SU-DHL-6 (cell line): ENCODE results near the gene UFC1.

ENCODE experiments used
- H2AFZ ChIP-seq: fragments of 200-600 bp; sonication (generic); 2 replicates; pipeline ENCODE4 v1.6.1; 2014; ENCODE audit warnings: low read depth, mild to moderate bottlenecking, moderate library complexity, mixed read lengths, antibody characterized with exemption, low read length; ENCODE audit not compliant: severe bottlenecking
- H3F3A ChIP-seq: fragments of 200-600 bp; shearing (Covaris generic); 2 replicates; pipeline ENCODE4 v1.6.0; 2016; ENCODE audit warnings: antibody characterized with exemption, mild to moderate bottlenecking; ENCODE audit not compliant: insufficient read depth
- H3K27ac ChIP-seq: fragments of 200-600 bp; sonication (generic); 2 replicates; pipeline ENCODE4 v1.5.1; 2016; ENCODE audit warnings: low read depth, mild to moderate bottlenecking, low read length, moderate library complexity, mixed read lengths
- H3K27me3 ChIP-seq: fragments of 200-600 bp; sonication (generic), shearing (Covaris generic); 2 replicates; pipeline ENCODE4 v1.6.0; 2014; ENCODE audit warnings: mild to moderate bottlenecking, low read length
- H3K36me3 ChIP-seq: fragments of 200-600 bp; sonication (generic); 2 replicates; pipeline ENCODE4 v1.6.1; 2014; ENCODE audit warnings: mild to moderate bottlenecking, low read length, mixed read lengths
- H3K4me2 ChIP-seq: fragments of 300-600, 200-600 bp; shearing (Covaris generic), sonication (generic); 2 replicates; pipeline ENCODE4 v1.6.0; 2014; ENCODE audit warnings: low read length, low read depth, mild to moderate bottlenecking; ENCODE audit not compliant: poor library complexity, severe bottlenecking
- H3K4me3 ChIP-seq: fragments of 200-600 bp; sonication (generic); 2 replicates; pipeline ENCODE4 v1.5.1; 2014; ENCODE audit warnings: antibody characterized with exemption, low read length, mild to moderate bottlenecking, mixed read lengths; ENCODE audit not compliant: insufficient read depth, poor library complexity, severe bottlenecking
- H3K79me2 ChIP-seq: fragments of 200-600 bp; sonication (generic); 2 replicates; pipeline ENCODE4 v1.6.1; 2014; ENCODE audit warnings: mild to moderate bottlenecking, low read length, moderate library complexity; ENCODE audit not compliant: insufficient read depth
- H3K9ac ChIP-seq: fragments of 200-600 bp; sonication (generic); 2 replicates; pipeline ENCODE4 v1.7.0; 2014; ENCODE audit warnings: mild to moderate bottlenecking, low read length
- H3K9me2 ChIP-seq: fragments of 200-600 bp; sonication (generic); replicated peaks from 2 replicates; pipeline ENCODE4 v1.6.1; 2014; ENCODE audit warnings: low read length; ENCODE audit not compliant: insufficient read depth
- H3K9me3 ChIP-seq: fragments of 200-600 bp; sonication (generic); 2 replicates; pipeline ENCODE4 v1.6.1; 2014; ENCODE audit warnings: low read length, mixed read lengths; ENCODE audit not compliant: insufficient read depth
- H4K20me1 ChIP-seq: fragments of 200-600 bp; sonication (generic); 2 replicates; pipeline ENCODE4 v1.6.1; 2014; ENCODE audit warnings: low read depth, mild to moderate bottlenecking, antibody characterized with exemption, low read length, moderate library complexity, mixed read lengths
- CTCF ChIP-seq: fragments of 200-600 bp; sonication (generic); IDR thresholded peaks from one replicate; pipeline ENCODE4 v1.5.1; 2017; ENCODE audit warnings: antibody characterized with exemption, mild to moderate bottlenecking, low read length, moderate library complexity; ENCODE audit not compliant: insufficient read depth, poor library complexity, severe bottlenecking
- EZH2phosphoT487 ChIP-seq: fragments of 200-600 bp; sonication (generic), shearing (Covaris generic); conservative IDR thresholded peaks from 2 replicates; pipeline ENCODE4 v1.6.1; 2018; ENCODE audit warnings: mild to moderate bottlenecking, antibody characterized with exemption, low read length, moderate library complexity, mixed read lengths

UFC1 gene

GRCh38 chr1:161111527-161111926 lies 42.3 kb upstream of the UFC1 start:
- Histone ChIP-seq H3K4me2 (no peak overlapping the region), H3K79me2 (peaks cover 94% of the 10 kb centered on the region), H3K4me3 (no peak overlapping the region), H3K9ac (no peak overlapping the region), H3K27ac (no peak overlapping the region), H3K9me3 (no peaks in the 10 kb centered on the region), H3K9me2 (no peaks in the 10 kb centered on the region), H2AFZ (no peak overlapping the region), H3K27me3 (no peaks in the 10 kb centered on the region), H4K20me1 (peaks cover 16% of the 10 kb centered on the region; the same call in 1 of the 2 replicates), H3F3A (peaks cover 8% of the 10 kb centered on the region; the same call in 1 of the 2 replicates), H3K36me3 (peaks cover 11% of the 10 kb centered on the region; the same call in 1 of the 2 replicates)
- TF ChIP-seq EZH2phosphoT487 = no peak
- no peak for TF ChIP-seq CTCF

- H3K9ac ChIP-seq = no peak overlapping the region
- H4K20me1 ChIP-seq = peaks cover 16% of the 10 kb centered on the region; the same call in 1 of the 2 replicates
- peak overlapping the region; percentile 0 for H3K4me2 ChIP-seq
- H3K27ac ChIP-seq = no peak overlapping the region
- H3F3A ChIP-seq = peaks cover 8% of the 10 kb centered on the region; the same call in 1 of the 2 replicates
- TF ChIP-seq EZH2phosphoT487 (no peak), CTCF (no peak)
- H2AFZ ChIP-seq = no peak overlapping the region
- H3K9me3 ChIP-seq = no peaks in the 10 kb centered on the region
- H3K79me2 ChIP-seq = peaks cover 96% of the 10 kb centered on the region
- no peaks in the 10 kb centered on the region for H3K27me3 ChIP-seq
- H3K4me3 ChIP-seq = no peak overlapping the region
- H3K36me3 ChIP-seq = peaks cover 6% of the 10 kb centered on the region; the same call in 1 of the 2 replicates
- H3K9me2 ChIP-seq = no peaks in the 10 kb centered on the region
These were observed 39.9 kb upstream of the UFC1 start for GRCh38 chr1:161113915-161114314.

GRCh38 chr1:161114556-161114955 lies 39.2 kb upstream of the UFC1 start:
- Histone ChIP-seq H3K36me3 (peaks cover 5% of the 10 kb centered on the region; the same call in 1 of the 2 replicates), H3F3A (peaks cover 4% of the 10 kb centered on the region; the same call in 1 of the 2 replicates), H3K4me3 (no peak overlapping the region), H2AFZ (no peak overlapping the region), H4K20me1 (peaks cover 10% of the 10 kb centered on the region; the same call in 1 of the 2 replicates), H3K4me2 (peak overlapping the region; percentile 11), H3K27me3 (no peaks in the 10 kb centered on the region), H3K9me2 (no peaks in the 10 kb centered on the region), H3K9me3 (no peaks in the 10 kb centered on the region), H3K9ac (no peak overlapping the region), H3K79me2 (peaks cover 90% of the 10 kb centered on the region), H3K27ac (no peak overlapping the region)
- TF ChIP-seq EZH2phosphoT487 (no peak), CTCF (no peak)
